ENCODE data around the gene APOO. TPM values are rescaled to one million over a fixed set of nuclear protein-coding genes. Genes with fewer than 3 reads are reported as not detected.

The APOO gene
- total and polyA plus RNA-seq, 2 experiments from 2014 or later = 32.8 to 72.4 TPM

DNA sequence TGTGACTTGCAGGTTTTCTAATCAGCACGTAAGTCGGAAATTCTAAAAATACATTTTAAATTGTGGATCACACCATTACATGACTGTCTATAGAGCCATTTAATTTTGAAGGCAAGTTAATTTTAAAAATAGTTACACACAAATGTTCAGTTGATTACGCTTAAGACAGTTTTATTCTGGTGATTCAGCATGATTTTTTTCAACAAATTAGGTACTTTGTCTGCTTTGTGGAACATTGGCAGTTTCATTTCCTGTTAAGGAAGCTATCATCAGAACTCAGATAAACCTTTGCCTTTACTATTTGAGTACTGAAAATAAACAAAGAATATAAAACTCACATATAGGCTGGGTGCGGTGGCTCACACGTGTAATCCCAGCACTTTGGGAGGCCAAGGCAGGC is 105.3 kb downstream of the APOO start (continued):
- TF ChIP-seq, protein P1, sequence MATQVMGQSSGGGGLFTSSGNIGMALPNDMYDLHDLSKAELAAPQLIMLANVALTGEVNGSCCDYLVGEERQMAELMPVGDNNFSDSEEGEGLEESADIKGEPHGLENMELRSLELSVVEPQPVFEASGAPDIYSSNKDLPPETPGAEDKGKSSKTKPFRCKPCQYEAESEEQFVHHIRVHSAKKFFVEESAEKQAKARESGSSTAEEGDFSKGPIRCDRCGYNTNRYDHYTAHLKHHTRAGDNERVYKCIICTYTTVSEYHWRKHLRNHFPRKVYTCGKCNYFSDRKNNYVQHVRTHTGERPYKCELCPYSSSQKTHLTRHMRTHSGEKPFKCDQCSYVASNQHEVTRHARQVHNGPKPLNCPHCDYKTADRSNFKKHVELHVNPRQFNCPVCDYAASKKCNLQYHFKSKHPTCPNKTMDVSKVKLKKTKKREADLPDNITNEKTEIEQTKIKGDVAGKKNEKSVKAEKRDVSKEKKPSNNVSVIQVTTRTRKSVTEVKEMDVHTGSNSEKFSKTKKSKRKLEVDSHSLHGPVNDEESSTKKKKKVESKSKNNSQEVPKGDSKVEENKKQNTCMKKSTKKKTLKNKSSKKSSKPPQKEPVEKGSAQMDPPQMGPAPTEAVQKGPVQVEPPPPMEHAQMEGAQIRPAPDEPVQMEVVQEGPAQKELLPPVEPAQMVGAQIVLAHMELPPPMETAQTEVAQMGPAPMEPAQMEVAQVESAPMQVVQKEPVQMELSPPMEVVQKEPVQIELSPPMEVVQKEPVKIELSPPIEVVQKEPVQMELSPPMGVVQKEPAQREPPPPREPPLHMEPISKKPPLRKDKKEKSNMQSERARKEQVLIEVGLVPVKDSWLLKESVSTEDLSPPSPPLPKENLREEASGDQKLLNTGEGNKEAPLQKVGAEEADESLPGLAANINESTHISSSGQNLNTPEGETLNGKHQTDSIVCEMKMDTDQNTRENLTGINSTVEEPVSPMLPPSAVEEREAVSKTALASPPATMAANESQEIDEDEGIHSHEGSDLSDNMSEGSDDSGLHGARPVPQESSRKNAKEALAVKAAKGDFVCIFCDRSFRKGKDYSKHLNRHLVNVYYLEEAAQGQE (IDR thresholded peaks at IDR 0.05; ENCODE audit: unreplicated experiment) = no peak

DNA sequence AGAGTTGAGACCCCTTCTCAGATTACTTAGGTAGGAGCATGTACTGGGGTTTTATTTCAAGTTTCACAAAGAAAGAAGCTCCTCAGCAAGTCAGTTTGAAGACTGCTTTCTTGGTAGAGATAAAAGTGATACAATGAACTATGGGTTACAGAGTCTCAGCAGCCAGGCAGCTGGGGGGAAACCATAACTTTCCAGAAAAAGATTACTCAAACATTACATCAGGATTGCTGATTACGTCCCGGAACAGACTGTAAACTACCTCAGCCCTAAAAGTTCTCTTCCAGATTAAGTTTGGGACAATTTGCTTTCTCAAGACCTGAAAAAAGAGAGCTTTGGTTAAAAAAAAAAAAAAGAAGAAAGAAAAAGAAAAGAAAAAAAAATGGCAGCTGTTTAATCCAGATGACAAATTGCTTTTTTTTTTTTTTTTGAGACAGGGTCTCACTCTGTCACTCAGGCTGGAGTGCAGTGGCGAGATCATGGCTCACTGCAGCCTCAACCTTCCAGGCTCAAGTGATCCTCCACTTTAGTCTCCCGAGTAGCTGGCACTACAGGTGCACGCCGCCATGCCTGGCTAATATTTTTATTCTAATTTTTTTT is 108.2 kb downstream of the APOO start:
- Histone ChIP-seq H3F3A (replicated peaks; ENCODE audit: low read depth) (no peaks in the 10 kb centered on the region), H3K4me2 (no peak overlapping the region), H3K4me3 (no peak overlapping the region), H3K9me2 (ENCODE audit: insufficient read depth) (no peaks in the 10 kb centered on the region), H3K4me1 (ENCODE audit: insufficient read depth) (0 out of 2 replicates have a peak, but pooled peaks cover 7% of the 10 kb centered on the region), H4K20me1 (replicated peaks; ENCODE audit: insufficient read depth) (no peaks in the 10 kb centered on the region), H2AFZ (no peak overlapping the region), H3K27me3 (ENCODE audit: insufficient read depth) (no peaks in the 10 kb centered on the region), H3K27ac (ENCODE audit: low read depth) (no peak overlapping the region), H3K36me3 (ENCODE audit: insufficient read depth) (no peaks in the 10 kb centered on the region), H3K79me2 (replicated peaks; ENCODE audit: insufficient read depth) (no peaks in the 10 kb centered on the region)
- no peaks in the 10 kb centered on the region for H3K9me3 Mint-ChIP-seq
- H3K27me3 Mint-ChIP-seq (ENCODE audit: insufficient read depth, low read depth, poor library complexity) = peaks cover 2% of the 10 kb centered on the region
- no peak overlapping the region for H3K4me3 Mint-ChIP-seq
- DNase-seq (ENCODE audit: low spot score) (no peak), ATAC-seq (no peak)
- H3K27ac Mint-ChIP-seq = no peak overlapping the region; the same call in 1 of the 2 replicates
- TF ChIP-seq ZNF114 (CRISPR knock-in tag; IDR thresholded peaks at IDR 0.05) (no peak), POLR2AphosphoS5 (IDR thresholded peaks at IDR 0.05; ENCODE audit: low read depth) (no peak), JUNB (IDR thresholded peaks at IDR 0.05; ENCODE audit: unreplicated experiment) (no peak)
- TF ChIP-seq, protein P2, sequence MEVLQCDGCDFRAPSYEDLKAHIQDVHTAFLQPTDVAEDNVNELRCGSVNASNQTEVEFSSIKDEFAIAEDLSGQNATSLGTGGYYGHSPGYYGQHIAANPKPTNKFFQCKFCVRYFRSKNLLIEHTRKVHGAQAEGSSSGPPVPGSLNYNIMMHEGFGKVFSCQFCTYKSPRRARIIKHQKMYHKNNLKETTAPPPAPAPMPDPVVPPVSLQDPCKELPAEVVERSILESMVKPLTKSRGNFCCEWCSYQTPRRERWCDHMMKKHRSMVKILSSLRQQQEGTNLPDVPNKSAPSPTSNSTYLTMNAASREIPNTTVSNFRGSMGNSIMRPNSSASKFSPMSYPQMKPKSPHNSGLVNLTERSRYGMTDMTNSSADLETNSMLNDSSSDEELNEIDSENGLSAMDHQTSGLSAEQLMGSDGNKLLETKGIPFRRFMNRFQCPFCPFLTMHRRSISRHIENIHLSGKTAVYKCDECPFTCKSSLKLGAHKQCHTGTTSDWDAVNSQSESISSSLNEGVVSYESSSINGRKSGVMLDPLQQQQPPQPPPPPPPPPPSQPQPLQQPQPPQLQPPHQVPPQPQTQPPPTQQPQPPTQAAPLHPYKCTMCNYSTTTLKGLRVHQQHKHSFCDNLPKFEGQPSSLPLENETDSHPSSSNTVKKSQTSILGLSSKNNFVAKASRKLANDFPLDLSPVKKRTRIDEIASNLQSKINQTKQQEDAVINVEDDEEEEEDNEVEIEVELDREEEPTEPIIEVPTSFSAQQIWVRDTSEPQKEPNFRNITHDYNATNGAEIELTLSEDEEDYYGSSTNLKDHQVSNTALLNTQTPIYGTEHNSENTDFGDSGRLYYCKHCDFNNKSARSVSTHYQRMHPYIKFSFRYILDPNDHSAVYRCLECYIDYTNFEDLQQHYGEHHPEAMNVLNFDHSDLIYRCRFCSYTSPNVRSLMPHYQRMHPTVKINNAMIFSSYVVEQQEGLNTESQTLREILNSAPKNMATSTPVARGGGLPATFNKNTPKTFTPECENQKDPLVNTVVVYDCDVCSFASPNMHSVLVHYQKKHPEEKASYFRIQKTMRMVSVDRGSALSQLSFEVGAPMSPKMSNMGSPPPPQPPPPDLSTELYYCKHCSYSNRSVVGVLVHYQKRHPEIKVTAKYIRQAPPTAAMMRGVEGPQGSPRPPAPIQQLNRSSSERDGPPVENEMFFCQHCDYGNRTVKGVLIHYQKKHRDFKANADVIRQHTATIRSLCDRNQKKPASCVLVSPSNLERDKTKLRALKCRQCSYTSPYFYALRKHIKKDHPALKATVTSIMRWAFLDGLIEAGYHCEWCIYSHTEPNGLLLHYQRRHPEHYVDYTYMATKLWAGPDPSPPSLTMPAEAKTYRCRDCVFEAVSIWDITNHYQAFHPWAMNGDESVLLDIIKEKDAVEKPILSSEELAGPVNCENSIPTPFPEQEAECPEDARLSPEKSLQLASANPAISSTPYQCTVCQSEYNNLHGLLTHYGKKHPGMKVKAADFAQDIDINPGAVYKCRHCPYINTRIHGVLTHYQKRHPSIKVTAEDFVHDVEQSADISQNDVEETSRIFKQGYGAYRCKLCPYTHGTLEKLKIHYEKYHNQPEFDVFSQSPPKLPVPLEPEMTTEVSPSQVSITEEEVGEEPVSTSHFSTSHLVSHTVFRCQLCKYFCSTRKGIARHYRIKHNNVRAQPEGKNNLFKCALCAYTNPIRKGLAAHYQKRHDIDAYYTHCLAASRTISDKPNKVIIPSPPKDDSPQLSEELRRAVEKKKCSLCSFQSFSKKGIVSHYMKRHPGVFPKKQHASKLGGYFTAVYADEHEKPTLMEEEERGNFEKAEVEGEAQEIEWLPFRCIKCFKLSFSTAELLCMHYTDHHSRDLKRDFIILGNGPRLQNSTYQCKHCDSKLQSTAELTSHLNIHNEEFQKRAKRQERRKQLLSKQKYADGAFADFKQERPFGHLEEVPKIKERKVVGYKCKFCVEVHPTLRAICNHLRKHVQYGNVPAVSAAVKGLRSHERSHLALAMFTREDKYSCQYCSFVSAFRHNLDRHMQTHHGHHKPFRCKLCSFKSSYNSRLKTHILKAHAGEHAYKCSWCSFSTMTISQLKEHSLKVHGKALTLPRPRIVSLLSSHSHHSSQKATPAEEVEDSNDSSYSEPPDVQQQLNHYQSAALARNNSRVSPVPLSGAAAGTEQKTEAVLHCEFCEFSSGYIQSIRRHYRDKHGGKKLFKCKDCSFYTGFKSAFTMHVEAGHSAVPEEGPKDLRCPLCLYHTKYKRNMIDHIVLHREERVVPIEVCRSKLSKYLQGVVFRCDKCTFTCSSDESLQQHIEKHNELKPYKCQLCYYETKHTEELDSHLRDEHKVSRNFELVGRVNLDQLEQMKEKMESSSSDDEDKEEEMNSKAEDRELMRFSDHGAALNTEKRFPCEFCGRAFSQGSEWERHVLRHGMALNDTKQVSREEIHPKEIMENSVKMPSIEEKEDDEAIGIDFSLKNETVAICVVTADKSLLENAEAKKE (CRISPR knock-in tag; IDR thresholded peaks at IDR 0.05) = no peak
- TF ChIP-seq, protein P3, sequence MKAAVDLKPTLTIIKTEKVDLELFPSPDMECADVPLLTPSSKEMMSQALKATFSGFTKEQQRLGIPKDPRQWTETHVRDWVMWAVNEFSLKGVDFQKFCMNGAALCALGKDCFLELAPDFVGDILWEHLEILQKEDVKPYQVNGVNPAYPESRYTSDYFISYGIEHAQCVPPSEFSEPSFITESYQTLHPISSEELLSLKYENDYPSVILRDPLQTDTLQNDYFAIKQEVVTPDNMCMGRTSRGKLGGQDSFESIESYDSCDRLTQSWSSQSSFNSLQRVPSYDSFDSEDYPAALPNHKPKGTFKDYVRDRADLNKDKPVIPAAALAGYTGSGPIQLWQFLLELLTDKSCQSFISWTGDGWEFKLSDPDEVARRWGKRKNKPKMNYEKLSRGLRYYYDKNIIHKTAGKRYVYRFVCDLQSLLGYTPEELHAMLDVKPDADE (IDR thresholded peaks at IDR 0.05) = no peak
- peaks cover 11% of the 10 kb centered on the region; the same call in 2 of the 3 replicates for H3K4me1 Mint-ChIP-seq
- no peaks in the 10 kb centered on the region for H3K36me3 Mint-ChIP-seq (ENCODE audit: low read depth)
